Testis (tissue), 2 donors: ENCODE measurements around the gene ARFGAP1.

Experiments used
- POLR2A ChIP-seq: fragments of 450-650 bp; IDR thresholded peaks from one replicate; pipeline ENCODE4 v1.6.1; 2017; ENCODE audit warnings: antibody characterized with exemption, mild to moderate bottlenecking, moderate library complexity
- TF ChIP-seq, protein P1 (sequence below), 3 experiments: fragments of 450-650 bp in 2 of 3; fragments of 200-600 bp in 1 of 3; sonication (generic) in 1 of 3; IDR thresholded peaks; one replicate each; pipeline ENCODE4 v1.5.1; 2016 to 2019; ENCODE audit warnings: antibody characterized with exemption in 3 of 3, mild to moderate bottlenecking in 2 of 3, moderate library complexity in 1 of 3

DNA sequence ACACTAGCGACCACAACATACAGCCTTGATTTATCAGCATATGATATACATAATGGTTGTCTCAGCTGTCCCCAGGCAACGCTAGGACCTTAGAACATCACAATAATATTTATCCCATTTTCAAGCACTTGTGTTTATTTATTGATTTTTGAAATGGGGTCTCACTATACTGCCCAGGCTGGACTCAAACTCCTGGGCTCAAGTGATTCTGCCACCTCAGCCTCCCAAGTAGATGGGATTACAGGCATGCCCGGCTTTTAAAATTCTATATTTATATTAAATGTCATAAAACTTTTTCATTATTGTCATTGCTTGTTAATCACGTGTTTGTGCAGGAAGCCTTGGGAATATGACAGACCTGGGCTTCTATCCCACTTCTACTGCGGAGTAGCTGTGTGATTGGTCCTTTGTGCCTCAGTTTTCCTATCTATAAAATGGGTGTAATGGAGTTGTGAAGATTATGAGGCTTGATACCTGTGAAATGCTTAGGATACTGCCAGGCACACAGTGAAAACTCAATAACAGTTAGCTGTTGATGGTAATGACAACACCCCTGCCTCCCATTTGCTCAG, 30.6 kb downstream of the ARFGAP1 start:
- TF ChIP-seq, protein P1, sequence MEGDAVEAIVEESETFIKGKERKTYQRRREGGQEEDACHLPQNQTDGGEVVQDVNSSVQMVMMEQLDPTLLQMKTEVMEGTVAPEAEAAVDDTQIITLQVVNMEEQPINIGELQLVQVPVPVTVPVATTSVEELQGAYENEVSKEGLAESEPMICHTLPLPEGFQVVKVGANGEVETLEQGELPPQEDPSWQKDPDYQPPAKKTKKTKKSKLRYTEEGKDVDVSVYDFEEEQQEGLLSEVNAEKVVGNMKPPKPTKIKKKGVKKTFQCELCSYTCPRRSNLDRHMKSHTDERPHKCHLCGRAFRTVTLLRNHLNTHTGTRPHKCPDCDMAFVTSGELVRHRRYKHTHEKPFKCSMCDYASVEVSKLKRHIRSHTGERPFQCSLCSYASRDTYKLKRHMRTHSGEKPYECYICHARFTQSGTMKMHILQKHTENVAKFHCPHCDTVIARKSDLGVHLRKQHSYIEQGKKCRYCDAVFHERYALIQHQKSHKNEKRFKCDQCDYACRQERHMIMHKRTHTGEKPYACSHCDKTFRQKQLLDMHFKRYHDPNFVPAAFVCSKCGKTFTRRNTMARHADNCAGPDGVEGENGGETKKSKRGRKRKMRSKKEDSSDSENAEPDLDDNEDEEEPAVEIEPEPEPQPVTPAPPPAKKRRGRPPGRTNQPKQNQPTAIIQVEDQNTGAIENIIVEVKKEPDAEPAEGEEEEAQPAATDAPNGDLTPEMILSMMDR (IDR thresholded peaks at IDR 0.05), result no peak
- no peak for TF ChIP-seq POLR2A
